Activated CD8-positive, alpha-beta memory T cell treated with anti-CD3 and anti-CD28 coated beads for 24 hours (primary cell): ENCODE data around the gene INTS14.
A peak's percentile ranks its signal among the peaks of the same experiment; 100 is the strongest.

Source experiments
- DNase-seq: peaks from one replicate; pipeline ENCODE4 v3.0.0-alpha.2; 2020

The INTS14 gene

GRCh38 chr15:65610871-65611718 is at the start of gene INTS14:
Gene INTS14, minus strand, starts transcription at chr15:65611131. Its CDS starts 3,751 bp downstream, at chr15:65607380.
- peak; percentile 98 for DNase-seq

GRCh38 chr15:65659502-65660052 is 48.6 kb upstream of the INTS14 start:
- DNase-seq, result no peak

- no peak for DNase-seq
Observed at GRCh38 chr15:65655457-65655856, 44.5 kb upstream of the INTS14 start.

- DNase-seq, result no peak
Observed at GRCh38 chr15:65655026-65655425, 44.1 kb upstream of the INTS14 start.

- DNase-seq, result no peak
Observed at GRCh38 chr15:65653801-65654521, 43.0 kb upstream of the INTS14 start.

GRCh38 chr15:65653341-65653740 is 42.4 kb upstream of the INTS14 start:
- no peak for DNase-seq

GRCh38 chr15:65651831-65652749 is 41.2 kb upstream of the INTS14 start:
- DNase-seq, result no peak

GRCh38 chr15:65651042-65651322 is 40.1 kb upstream of the INTS14 start:
- no peak for DNase-seq

- no peak for DNase-seq
Observed at GRCh38 chr15:65650312-65651041, 39.5 kb upstream of the INTS14 start.

GRCh38 chr15:65646486-65646885 is 35.6 kb upstream of the INTS14 start:
- no peak for DNase-seq

GRCh38 chr15:65645392-65645791 is 34.5 kb upstream of the INTS14 start:
- no peak for DNase-seq

GRCh38 chr15:65644282-65644681 is 33.4 kb upstream of the INTS14 start:
- no peak for DNase-seq

- DNase-seq, result no peak
Observed at GRCh38 chr15:65642594-65642993, 31.7 kb upstream of the INTS14 start.

- DNase-seq, result no peak
Observed at GRCh38 chr15:65641768-65642475, 31.0 kb upstream of the INTS14 start.

- DNase-seq, result no peak
Observed at GRCh38 chr15:65639509-65639908, 28.6 kb upstream of the INTS14 start.

- DNase-seq, result no peak
Observed at GRCh38 chr15:65638681-65639089, 27.8 kb upstream of the INTS14 start.

GRCh38 chr15:65638109-65638508 is 27.2 kb upstream of the INTS14 start:
- DNase-seq, result no peak

GRCh38 chr15:65634356-65634755 is 23.4 kb upstream of the INTS14 start:
- no peak for DNase-seq

- DNase-seq, result no peak
Observed at GRCh38 chr15:65633752-65634151, 22.8 kb upstream of the INTS14 start.

GRCh38 chr15:65632780-65633375 is 21.9 kb upstream of the INTS14 start:
- DNase-seq, result no peak

GRCh38 chr15:65631503-65631902 is 20.6 kb upstream of the INTS14 start:
- DNase-seq, result no peak
